Endothelial cell of umbilical vein (primary cell): ENCODE data around the gene RELL2.

Source experiments
- CTCF ChIP-seq, 2 donors: IDR thresholded peaks; 1 replicate in 1 of 2; 2 replicates in 1 of 2; pipeline ENCODE4 v1.5.1; 2011; ENCODE audit warnings: low read length in 2 of 2, mild to moderate bottlenecking in 2 of 2, moderate library complexity in 2 of 2, control low read depth in 1 of 2, inconsistent platforms in 1 of 2, low read depth in 1 of 2; ENCODE audit not compliant: insufficient read depth in 1 of 2; ENCODE audit errors: extremely low read depth in 1 of 2
- POLR2A ChIP-seq: IDR thresholded peaks from 2 replicates; pipeline ENCODE4 v1.6.1; 2012; ENCODE audit warnings: low read depth, mild to moderate bottlenecking, control low read depth, low read length

- TF ChIP-seq CTCF (IDR thresholded peaks at IDR 0.05; ENCODE audit: extremely low read depth in 1 of 2, insufficient read depth in 1 of 2, low read depth in 1 of 2, low read length in 2 of 2) (no peak), POLR2A (no peak)
These were observed 18.6 kb upstream of the RELL2 start for GRCh38 chr5:141618030-141618803.
